Retina (tissue), 1 donor: Measurements from ENCODE around the gene WWOX.

ENCODE experiments used
- DNase-seq: peaks from one replicate; pipeline ENCODE4 v3.0.0-alpha.2; 2016

WWOX gene

DNA sequence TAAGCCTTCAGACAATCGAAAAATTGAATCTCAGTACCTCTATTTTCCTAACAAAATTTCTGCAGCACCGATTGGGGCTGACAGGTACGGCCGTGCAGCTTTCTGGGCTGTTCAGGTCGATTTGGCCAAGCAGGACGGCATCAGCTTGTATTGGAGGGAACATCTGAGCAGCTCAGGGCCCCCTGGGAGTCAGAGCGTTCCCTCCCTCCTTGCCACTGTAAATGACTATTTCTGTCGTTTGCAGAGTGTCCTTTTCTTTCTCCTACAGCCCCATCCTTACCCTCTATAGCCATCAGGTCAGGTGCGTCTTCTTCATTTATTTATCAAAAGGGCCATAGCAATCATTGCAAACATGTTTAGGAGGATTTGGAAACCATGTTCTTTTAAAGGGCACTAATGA lies 731.1 kb downstream of the WWOX start:
- DNase-seq: no peak

GRCh38 chr16:78832100-78832499 lies 732.6 kb downstream of the WWOX start:
- no peak for DNase-seq

DNA sequence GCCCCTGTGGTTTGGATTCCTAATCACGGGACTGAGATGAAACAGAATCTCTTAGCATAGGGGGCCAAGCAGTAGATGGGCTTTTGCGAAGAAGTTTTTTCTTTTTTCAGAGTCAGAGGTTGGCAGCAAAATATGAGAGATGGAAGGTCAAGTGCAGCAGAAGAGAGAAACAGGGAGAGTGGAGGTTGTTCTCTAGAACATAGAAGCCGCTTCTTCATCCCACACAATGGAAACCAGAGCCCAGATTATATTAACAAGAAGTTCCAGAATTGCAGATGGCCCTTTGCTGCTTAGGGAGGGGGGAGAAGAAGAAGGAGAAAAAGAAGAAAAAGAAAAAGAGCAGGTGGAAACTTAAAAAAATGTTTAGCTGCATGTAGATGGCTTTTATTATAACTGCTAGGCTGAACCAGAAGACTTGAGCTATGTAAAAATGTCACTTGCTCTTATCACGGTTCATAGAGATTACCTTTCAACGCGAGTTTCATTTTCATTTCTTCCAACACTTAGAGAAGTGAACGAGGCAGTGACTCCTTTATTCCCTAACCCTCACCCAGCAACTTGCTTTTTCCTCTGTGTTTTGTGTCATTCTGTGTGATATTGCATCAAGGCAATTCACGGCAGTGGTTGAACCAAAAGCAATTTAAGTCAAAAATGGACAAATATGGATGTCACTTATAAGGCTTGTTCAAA lies 737.5 kb downstream of the WWOX start:
- no peak for DNase-seq

DNA sequence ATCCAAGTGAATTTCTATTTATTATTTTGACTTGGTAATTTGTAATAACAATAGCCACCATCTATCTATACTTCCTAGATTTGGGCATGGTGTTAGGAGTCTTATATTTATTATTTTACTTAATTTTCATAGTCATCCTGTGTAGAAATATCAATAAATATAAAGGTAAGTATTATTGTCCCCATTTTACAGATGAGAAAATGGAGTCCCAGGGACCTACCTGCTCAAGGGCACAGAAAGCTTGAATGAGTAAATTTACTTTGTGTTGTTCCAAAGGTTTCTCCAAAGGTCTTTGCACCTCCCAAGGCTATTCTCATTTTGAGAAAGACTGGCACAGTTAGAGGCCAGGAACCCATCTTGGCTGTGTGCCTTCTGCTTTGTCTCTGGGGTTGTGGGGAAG lies 738.3 kb downstream of the WWOX start:
- no peak for DNase-seq

DNA sequence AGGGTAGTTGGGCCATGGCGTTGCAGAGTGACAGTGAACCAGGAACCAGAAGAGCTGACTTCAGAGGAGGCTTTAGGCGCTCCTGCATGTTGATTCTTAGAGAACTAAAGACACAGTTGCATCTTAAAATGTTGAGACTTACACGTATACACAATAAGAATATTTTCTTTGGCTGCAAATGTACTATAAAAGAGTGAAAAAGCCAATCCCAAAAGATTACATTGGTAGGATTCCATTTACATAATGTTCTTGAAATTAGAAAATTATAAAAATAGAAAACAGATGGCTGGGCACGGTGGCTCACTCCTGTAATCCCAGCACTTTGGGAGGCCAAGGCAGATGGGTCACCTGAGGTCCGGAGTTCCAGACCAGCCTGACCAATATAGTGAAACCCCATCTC lies 738.8 kb downstream of the WWOX start:
- DNase-seq: no peak

- no peak for DNase-seq
Observed at GRCh38 chr16:78842950-78843349, 743.5 kb downstream of the WWOX start.

GRCh38 chr16:78843978-78844377 lies 744.5 kb downstream of the WWOX start:
- peak; percentile 62 for DNase-seq

- DNase-seq: peak; percentile 83
Observed at GRCh38 chr16:78844682-78845081, 745.2 kb downstream of the WWOX start.

DNA sequence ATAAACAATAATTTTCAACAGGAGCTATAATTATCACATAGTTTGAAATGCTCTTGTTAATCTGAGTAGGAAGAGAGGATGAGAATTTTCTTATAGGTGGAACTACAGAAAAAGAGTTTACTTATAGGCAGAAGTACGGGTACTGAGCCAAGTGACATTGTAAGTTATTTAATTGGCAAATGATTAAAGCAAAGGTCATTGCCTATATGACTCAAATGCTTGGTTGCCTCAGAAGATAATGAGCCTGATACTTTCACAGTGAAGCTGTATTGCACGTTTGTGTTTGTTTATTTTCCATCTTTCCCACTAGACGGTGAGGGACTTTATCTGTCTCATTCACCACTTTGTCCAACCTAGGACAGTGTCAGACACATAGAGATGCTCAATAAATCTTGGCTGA lies 751.8 kb downstream of the WWOX start:
- DNase-seq: no peak

DNA sequence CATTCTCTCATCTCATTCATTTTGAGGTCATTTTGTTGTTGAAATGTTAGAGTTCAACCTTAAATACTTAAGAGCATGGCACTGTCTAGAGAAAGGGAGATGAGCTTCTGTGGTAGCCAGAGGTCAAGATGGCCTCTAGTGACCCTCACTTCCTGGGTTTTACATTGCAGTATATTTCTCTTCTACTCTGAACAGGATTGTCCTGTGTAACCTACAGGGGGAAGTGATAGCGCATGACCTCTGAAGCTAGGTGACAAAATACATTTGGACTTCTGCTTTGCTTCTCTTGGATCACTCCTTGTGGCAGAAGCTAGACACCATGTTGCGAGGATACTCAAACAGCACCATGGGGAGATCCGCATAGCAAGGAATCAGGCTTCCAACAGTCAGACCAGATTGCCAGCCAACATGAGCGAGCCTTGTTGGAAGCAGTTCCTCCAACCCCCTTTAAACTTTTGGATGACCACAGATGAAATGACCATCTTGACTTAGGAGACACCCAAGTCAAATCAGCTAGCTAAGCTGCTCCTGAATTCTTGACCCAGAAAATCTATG lies 752.7 kb downstream of the WWOX start:
- DNase-seq: no peak

- DNase-seq: no peak
Observed at GRCh38 chr16:78862022-78862421, 762.6 kb downstream of the WWOX start.

DNA sequence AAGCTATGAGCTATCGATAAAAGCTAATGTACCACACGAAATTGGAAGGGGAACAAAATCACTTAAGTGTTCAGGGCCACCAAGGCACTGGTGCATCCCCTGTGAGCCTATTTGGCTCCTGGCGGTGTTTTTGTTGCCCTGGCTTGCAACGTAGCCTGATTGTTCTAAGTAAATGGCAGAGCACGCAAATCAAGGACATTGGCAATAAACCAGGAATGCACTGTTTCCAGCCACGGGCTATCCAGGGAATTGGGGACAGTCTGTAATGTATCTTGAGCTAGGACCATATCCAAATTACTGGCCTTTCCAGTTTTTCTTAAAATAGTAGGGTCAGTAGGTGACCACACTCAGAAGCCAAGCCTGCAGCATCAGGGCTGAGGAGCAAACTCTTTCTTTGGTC lies 767.1 kb downstream of the WWOX start:
- no peak for DNase-seq

GRCh38 chr16:78869492-78869891 lies 770.0 kb downstream of the WWOX start:
- DNase-seq: no peak

GRCh38 chr16:78871241-78871640 lies 771.8 kb downstream of the WWOX start:
- no peak for DNase-seq

GRCh38 chr16:78876671-78877070 lies 777.2 kb downstream of the WWOX start:
- no peak for DNase-seq

DNA sequence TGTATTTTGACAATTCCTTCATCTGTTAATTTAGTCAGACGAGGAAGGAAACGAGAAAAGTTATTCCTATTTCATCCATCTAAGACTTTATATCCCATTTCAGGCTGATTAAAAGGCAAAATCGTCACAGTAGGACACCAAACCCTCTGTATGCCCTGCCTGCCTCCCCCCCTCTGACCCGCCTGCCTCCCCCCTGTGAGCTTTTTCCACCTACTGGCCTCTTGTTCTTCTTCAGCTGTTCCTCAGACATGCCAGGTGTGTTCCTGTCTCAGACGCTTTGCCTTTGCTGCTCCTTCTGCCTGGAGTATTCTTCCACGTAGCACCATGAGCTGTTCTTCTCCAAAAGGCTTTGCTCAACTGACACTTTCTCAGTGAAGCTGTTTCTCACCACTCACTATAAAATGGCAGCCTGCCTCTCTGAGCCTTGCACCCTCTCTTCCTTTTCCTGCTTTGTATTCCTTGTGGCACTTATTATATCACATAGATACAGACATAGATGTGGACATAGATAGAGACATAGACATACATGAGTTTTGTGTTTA lies 777.7 kb downstream of the WWOX start:
- DNase-seq: no peak

GRCh38 chr16:78878570-78878969 lies 779.1 kb downstream of the WWOX start:
- DNase-seq: no peak

DNA sequence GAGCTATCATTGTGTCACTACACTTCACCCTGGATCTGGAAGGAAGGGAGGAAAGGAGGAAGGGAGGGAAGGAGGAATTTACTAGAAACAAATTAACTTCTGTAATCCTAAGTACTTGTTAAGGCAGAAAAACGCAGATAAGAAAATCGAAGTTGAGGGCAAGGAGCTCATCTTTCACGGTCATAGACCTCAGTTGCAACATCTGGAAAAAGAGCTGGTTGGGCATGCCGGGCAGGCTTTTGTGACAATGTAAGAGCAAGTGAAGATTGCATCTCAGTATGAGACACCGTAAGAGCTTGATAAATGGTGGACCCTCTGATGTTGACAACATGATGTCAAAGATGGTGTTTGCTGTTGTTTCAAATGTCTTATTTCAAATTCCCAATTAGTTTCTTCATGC lies 779.6 kb downstream of the WWOX start:
- DNase-seq: no peak

GRCh38 chr16:78882150-78882549 lies 782.7 kb downstream of the WWOX start:
- no peak for DNase-seq

- DNase-seq: no peak
Observed at GRCh38 chr16:78882751-78883150, 783.3 kb downstream of the WWOX start.

- no peak for DNase-seq
Observed at GRCh38 chr16:78884204-78884603, 784.8 kb downstream of the WWOX start.

DNA sequence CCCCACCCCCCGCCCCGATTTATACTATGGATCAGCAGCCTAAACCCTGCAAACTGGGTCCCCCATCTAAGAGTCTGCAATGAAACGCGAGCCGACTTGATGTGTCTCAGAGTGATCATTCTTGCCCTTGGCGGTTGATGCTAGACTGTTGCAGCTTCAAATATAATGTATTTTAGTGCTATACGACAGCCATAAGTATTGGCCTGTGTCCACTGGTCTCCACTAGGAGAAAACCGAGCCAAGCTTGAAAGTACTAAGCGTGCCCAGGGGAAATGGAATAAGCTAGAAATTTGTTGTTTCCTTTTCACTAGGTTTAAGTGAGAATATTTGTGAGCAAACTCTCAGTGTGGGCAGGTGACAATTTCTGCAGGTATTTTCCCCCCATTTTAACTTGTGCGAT lies 789.9 kb downstream of the WWOX start:
- no peak for DNase-seq

- DNase-seq: no peak
Observed at GRCh38 chr16:78890373-78890895, 791.0 kb downstream of the WWOX start.

DNA sequence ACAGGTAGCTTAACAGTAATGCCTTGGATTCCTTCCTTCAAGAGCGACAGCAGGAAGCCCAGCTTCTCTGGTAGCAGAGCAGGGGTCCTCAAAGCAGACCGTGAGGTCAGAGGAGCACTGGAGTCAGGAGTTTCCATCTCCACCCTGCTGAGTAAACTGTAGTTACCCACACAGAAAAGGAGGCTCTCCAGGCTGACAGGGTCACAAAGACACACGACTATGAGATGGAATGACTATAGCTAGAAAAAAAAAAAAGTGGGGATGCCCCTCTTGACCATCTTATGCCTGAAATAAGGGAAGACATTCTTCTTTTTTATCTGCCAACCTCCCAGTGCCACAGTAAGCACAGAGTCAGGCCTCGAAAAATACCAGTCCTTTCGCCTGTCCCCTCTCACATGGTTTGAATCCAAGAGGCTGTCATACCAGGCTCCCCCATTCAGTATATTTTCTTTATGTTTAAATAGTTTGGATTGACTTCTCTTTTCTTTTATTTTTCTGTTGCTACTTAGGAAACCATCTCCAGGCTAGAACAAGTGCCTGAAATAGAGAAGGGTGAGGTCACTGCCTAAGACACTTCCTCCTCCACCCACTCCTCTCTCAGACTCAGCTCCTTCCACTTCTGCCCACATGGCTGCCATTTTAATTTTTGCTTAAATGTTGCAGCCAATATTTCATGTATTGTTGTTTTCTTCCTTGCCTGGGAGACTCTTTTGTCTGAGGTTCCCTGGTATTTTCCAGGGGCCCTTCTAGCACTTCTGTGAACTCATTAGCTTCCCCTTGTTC lies 793.7 kb downstream of the WWOX start:
- DNase-seq: no peak
